PFSK-1 (cell line): ENCODE data around the gene TSBP1.

Experiments used
- FOXP2 ChIP-seq: optimal IDR thresholded peaks from 2 replicates; pipeline ENCODE3; 2011; ENCODE audit warnings: borderline replicate concordance, control low read depth, inconsistent platforms; ENCODE audit not compliant: insufficient read depth; ENCODE audit errors: extremely low read length, extremely low read depth
- POLR2AphosphoS5 ChIP-seq: IDR thresholded peaks from 2 replicates; pipeline ENCODE4 v1.6.1; 2012; ENCODE audit warnings: low read depth, mild to moderate bottlenecking, control low read depth, low read length, moderate library complexity
- REST ChIP-seq, 2 experiments: IDR thresholded peaks; 2 replicates each; pipeline versions ENCODE4 v1.6.1 to v1.8.0; 2011 to 2012; ENCODE audit warnings: low read depth in 2 of 2, low read length in 2 of 2, control low read depth in 1 of 2, inconsistent platforms in 1 of 2, mild to moderate bottlenecking in 1 of 2, moderate library complexity in 1 of 2; ENCODE audit not compliant: insufficient read depth in 1 of 2
- SIN3A ChIP-seq: IDR thresholded peaks from 2 replicates; pipeline ENCODE4 v1.6.1; 2012; ENCODE audit warnings: mild to moderate bottlenecking, low read length, moderate library complexity, borderline replicate concordance; ENCODE audit not compliant: insufficient read depth
- TAF1 ChIP-seq: IDR thresholded peaks from 2 replicates; pipeline ENCODE4 v1.6.1; 2012; ENCODE audit warnings: low read length, control low read depth, borderline replicate concordance; ENCODE audit not compliant: insufficient read depth

Gene TSBP1

GRCh38 chr6:32375739-32376529 is 4.2 kb upstream of the TSBP1 start:
- TF ChIP-seq SIN3A (no peak), TAF1 (no peak), FOXP2 (no peak), REST (IDR thresholded peaks at IDR 0.05; ENCODE audit: insufficient read depth in 1 of 2, low read depth in 2 of 2, low read length in 2 of 2) (no peak), POLR2AphosphoS5 (no peak)

GRCh38 chr6:32371229-32371628 is 474 bp downstream of the TSBP1 start:
- TF ChIP-seq SIN3A = no peak
- no peak for TF ChIP-seq TAF1
- no peak for TF ChIP-seq FOXP2
- no peak for TF ChIP-seq POLR2AphosphoS5
- no peak for TF ChIP-seq REST (IDR thresholded peaks at IDR 0.05; ENCODE audit: insufficient read depth in 1 of 2, low read depth in 2 of 2, low read length in 2 of 2)

DNA sequence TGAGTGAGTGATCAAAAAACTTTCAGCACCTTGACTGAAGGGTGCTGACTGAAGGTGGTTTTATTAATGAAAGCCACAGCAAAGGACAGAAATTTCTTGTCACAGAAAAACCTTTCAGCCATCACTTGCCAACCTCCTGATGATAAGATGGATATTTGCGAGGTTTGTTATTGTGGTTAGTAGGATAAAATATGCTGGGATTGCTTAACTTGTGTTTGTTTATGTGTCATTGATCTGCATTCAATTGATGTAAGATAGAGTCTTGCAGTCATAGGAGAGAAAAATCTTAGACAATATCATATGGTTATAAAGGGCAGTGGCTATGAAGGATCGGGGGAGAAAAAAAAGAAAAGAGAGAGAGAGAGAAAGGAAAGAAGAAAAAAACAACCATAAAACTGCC is 1.2 kb downstream of the TSBP1 start:
- TF ChIP-seq SIN3A (no peak), TAF1 (no peak), POLR2AphosphoS5 (no peak)

DNA sequence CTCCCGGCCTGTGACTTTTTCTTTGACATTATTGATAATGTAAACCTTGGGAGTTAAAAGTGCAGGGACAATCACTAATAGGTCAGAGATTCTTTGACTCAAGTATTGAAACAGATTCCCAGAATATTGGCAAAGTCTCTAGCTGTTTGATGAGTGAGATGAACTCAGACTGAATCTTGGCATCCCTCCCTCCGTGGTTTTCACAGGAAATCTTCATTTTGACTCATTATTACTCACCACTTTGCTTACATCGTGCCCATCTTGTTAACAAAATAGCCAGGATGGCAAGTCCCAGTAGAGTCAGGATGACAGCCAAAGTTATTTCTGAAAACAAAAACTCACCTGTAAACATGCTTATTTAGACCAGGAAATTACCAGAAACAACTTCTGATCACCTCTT is 2.0 kb downstream of the TSBP1 start:
- TF ChIP-seq REST (IDR thresholded peaks at IDR 0.05; ENCODE audit: insufficient read depth in 1 of 2, low read depth in 2 of 2, low read length in 2 of 2) (no peak), FOXP2 (no peak), SIN3A (no peak), TAF1 (no peak), POLR2AphosphoS5 (no peak)

DNA sequence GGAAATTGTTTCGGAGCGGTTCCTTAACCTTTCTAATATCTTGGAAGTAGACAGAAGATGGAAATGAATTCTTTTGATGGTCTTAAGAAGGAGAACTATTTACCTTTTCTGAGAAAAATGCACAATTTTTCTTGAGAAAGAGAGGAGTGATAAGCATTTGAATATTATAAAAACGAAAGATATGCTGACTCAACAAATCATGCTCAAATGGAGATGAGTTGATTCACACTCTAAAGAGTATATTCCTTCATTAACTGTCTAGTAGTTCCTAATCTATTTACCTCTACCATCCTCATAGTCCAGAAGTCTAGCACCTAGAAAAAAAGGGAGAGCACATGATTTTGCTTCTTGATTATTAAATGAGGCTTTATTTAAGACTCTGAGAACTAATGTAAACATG is 4.1 kb downstream of the TSBP1 start:
- TF ChIP-seq FOXP2 (no peak), TAF1 (no peak), POLR2AphosphoS5 (no peak), REST (IDR thresholded peaks at IDR 0.05; ENCODE audit: insufficient read depth in 1 of 2, low read depth in 2 of 2, low read length in 2 of 2) (no peak), SIN3A (no peak)
